H1 (cell line): ENCODE data around the gene WRAP73.

Source experiments
- ASH2L ChIP-seq: fragments of 200-600, 300-600 bp; sonication (generic); IDR thresholded peaks from one replicate; pipeline ENCODE4 v1.7.1; 2017; ENCODE audit warnings: low read length
- BRCA1 ChIP-seq: IDR thresholded peaks from 2 replicates; pipeline ENCODE4 v1.6.1; 2012; ENCODE audit warnings: low read depth, low read length, improper control_type of control experiment
- CREB1 ChIP-seq: IDR thresholded peaks from 2 replicates; pipeline ENCODE4 v1.6.1; 2012; ENCODE audit warnings: inconsistent platforms
- EP300 ChIP-seq, 2 experiments: IDR thresholded peaks; 1 replicate in 1 of 2; 2 replicates in 1 of 2; pipeline ENCODE4 v1.6.1; 2011 to 2012; ENCODE audit warnings: low read depth in 2 of 2, low read length in 2 of 2, mild to moderate bottlenecking in 2 of 2, borderline replicate concordance in 1 of 2, inconsistent platforms in 1 of 2, moderate library complexity in 1 of 2
- EZH2 ChIP-seq: fragments of 200-600 bp; sonication (generic); IDR thresholded peaks from 2 replicates; pipeline ENCODE4 v1.7.1; 2012; ENCODE audit warnings: low read depth, mild to moderate bottlenecking, moderate library complexity, low read length, inconsistent platforms; ENCODE audit not compliant: severe bottlenecking
- FOSL1 ChIP-seq: IDR thresholded peaks from 2 replicates; pipeline ENCODE4 v1.6.1; 2011; ENCODE audit warnings: mild to moderate bottlenecking, low read depth, low read length, moderate library complexity; ENCODE audit not compliant: insufficient read depth
- PHF8 ChIP-seq: fragments of 200-600 bp; sonication (generic); conservative IDR thresholded peaks from 2 replicates; pipeline ENCODE4 v1.7.1; 2012; ENCODE audit warnings: low read depth, mild to moderate bottlenecking, inconsistent platforms, low read length, moderate library complexity
- POLR2A ChIP-seq, 2 experiments: IDR thresholded peaks; 1 replicate in 1 of 2; 2 replicates in 1 of 2; pipeline ENCODE4 v1.6.1; 2011; ENCODE audit warnings: low read depth in 2 of 2, low read length in 2 of 2, mild to moderate bottlenecking in 2 of 2; ENCODE audit errors: control extremely low read depth in 1 of 2
- POLR2AphosphoS5 ChIP-seq: IDR thresholded peaks from 2 replicates; pipeline ENCODE4 v1.6.1; 2011; ENCODE audit warnings: low read depth, low read length
- TBP ChIP-seq: IDR thresholded peaks from 2 replicates; pipeline ENCODE4 v1.6.1; 2011; ENCODE audit warnings: low read depth, low read length, improper control_type of control experiment
- YY1 ChIP-seq: IDR thresholded peaks from 2 replicates; pipeline ENCODE4 v1.6.1; 2011; ENCODE audit warnings: low read depth, mild to moderate bottlenecking, low read length
- TF ChIP-seq, protein P1 (sequence below): IDR thresholded peaks from 2 replicates; pipeline ENCODE4 v1.6.1; 2011; ENCODE audit warnings: low read length, improper control_type of control experiment
- TF ChIP-seq, protein P2 (sequence below), 3 experiments: IDR thresholded peaks; 1 replicate in 2 of 3; 2 replicates in 1 of 3; pipeline versions ENCODE4 v1.5.1 to v1.6.1; 2011; ENCODE audit warnings: low read length in 3 of 3, mild to moderate bottlenecking in 3 of 3, inconsistent platforms in 2 of 3, low read depth in 1 of 3, moderate library complexity in 1 of 3; ENCODE audit not compliant: insufficient read depth in 1 of 3; ENCODE audit errors: control extremely low read depth in 1 of 3

DNA sequence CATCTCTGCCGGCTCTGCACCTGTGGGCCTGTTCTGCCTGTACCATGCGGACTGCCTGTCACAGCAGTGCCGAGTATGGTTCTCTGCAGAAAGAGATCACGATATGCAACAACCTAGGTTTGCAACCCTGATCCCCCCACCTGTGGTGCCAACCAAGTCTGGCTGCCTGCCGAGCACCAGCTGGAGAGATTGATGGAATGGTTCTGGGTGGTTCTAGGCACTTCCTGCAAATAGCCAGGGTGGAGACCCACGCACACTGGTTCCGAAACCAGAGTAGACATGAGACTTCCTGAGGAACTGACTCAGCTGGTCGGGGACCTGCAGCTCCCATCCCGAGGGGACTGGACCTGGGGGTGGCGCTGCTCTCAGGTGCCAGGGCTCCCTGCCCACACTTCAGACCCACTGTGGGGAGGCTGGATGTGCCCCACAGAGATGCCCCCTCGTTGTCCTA lies 19.7 kb downstream of the WRAP73 start:
- no peak for TF ChIP-seq POLR2AphosphoS5
- no peak for TF ChIP-seq YY1
- no peak for TF ChIP-seq BRCA1
- TF ChIP-seq, protein P1, sequence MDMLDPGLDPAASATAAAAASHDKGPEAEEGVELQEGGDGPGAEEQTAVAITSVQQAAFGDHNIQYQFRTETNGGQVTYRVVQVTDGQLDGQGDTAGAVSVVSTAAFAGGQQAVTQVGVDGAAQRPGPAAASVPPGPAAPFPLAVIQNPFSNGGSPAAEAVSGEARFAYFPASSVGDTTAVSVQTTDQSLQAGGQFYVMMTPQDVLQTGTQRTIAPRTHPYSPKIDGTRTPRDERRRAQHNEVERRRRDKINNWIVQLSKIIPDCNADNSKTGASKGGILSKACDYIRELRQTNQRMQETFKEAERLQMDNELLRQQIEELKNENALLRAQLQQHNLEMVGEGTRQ, result no peak
- TF ChIP-seq, protein P2, sequence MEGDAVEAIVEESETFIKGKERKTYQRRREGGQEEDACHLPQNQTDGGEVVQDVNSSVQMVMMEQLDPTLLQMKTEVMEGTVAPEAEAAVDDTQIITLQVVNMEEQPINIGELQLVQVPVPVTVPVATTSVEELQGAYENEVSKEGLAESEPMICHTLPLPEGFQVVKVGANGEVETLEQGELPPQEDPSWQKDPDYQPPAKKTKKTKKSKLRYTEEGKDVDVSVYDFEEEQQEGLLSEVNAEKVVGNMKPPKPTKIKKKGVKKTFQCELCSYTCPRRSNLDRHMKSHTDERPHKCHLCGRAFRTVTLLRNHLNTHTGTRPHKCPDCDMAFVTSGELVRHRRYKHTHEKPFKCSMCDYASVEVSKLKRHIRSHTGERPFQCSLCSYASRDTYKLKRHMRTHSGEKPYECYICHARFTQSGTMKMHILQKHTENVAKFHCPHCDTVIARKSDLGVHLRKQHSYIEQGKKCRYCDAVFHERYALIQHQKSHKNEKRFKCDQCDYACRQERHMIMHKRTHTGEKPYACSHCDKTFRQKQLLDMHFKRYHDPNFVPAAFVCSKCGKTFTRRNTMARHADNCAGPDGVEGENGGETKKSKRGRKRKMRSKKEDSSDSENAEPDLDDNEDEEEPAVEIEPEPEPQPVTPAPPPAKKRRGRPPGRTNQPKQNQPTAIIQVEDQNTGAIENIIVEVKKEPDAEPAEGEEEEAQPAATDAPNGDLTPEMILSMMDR (IDR thresholded peaks at IDR 0.05; ENCODE audit: control extremely low read depth in 1 of 3, insufficient read depth in 1 of 3, low read depth in 1 of 3, low read length in 3 of 3), result no peak
- no peak for TF ChIP-seq POLR2A (IDR thresholded peaks at IDR 0.05; ENCODE audit: control extremely low read depth in 1 of 2, low read depth in 2 of 2, low read length in 2 of 2)
- TF ChIP-seq TBP, result no peak
- no peak for TF ChIP-seq CREB1
- TF ChIP-seq EP300 (IDR thresholded peaks at IDR 0.05; ENCODE audit: borderline replicate concordance in 1 of 2, low read depth in 2 of 2, low read length in 2 of 2), result no peak
- no peak for TF ChIP-seq PHF8
- no peak for TF ChIP-seq ASH2L
- TF ChIP-seq FOSL1, result no peak
- TF ChIP-seq EZH2, result no peak
